T-helper 1 cell treated with Interleukin-12 subunit alpha and Interleukin-12 subunit beta and Interleukin-4 antibody, amounts not matched to agents 30 μg/mL and 1 μg/mL, for 36 hours (primary cell): ENCODE results near the gene SURF4.
A peak's percentile ranks its signal among the peaks of the same experiment; 100 is the strongest.
"Not testable (repeated sequence)": the region's sequence is repeated elsewhere in the genome, so short reads cannot be mapped to it uniquely, and the experiment has no call there.

Experiments
- H3K27ac Mint-ChIP-seq: one replicate; pipeline ENCODE4 v1.8.0; 2021; ENCODE audit warnings: mild to moderate bottlenecking, mixed read lengths
- H3K27me3 Mint-ChIP-seq: one replicate; pipeline ENCODE4 v1.8.0; 2021; ENCODE audit warnings: low read depth, mixed read lengths
- H3K36me3 Mint-ChIP-seq: one replicate; pipeline ENCODE4 v1.8.0; 2021; ENCODE audit warnings: low read depth, mixed read lengths
- H3K4me1 Mint-ChIP-seq: one replicate; pipeline ENCODE4 v1.8.0; 2021; ENCODE audit warnings: low read depth, mixed read lengths
- H3K4me3 Mint-ChIP-seq: one replicate; pipeline ENCODE4 v1.8.0; 2021; ENCODE audit warnings: mild to moderate bottlenecking, moderate library complexity, mixed read lengths
- H3K9me3 Mint-ChIP-seq: one replicate; pipeline ENCODE4 v1.8.0; 2021; ENCODE audit warnings: mixed read lengths

Gene SURF4

DNA sequence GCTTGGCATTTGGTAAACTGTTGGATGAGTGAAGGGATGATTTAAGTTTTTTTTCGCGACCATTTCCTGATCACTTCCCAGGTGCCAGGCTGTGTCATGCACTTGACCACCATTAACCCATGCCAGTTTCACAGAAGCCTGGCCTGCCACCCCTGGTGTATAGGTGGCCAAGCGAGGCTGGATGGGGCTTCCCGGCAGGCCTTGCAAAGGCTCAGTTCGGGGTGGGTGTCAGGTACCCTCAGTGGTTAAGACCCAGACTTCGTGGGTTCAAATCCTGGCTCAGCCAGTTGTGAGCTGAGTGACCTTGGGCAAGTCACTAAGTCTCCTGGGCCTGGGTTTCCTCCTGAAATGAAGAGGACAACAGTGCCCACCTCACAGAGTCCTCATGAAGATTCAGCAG is 30.3 kb downstream of the SURF4 start:
- no peak overlapping the region for H3K27ac Mint-ChIP-seq
- peaks cover 41% of the 10 kb centered on the region for H3K36me3 Mint-ChIP-seq
- H3K27me3 Mint-ChIP-seq, result no peaks in the 10 kb centered on the region
- H3K4me1 Mint-ChIP-seq, result peaks cover 29% of the 10 kb centered on the region
- no peaks in the 10 kb centered on the region for H3K9me3 Mint-ChIP-seq
- H3K4me3 Mint-ChIP-seq, result peak overlapping the region; percentile 31

DNA sequence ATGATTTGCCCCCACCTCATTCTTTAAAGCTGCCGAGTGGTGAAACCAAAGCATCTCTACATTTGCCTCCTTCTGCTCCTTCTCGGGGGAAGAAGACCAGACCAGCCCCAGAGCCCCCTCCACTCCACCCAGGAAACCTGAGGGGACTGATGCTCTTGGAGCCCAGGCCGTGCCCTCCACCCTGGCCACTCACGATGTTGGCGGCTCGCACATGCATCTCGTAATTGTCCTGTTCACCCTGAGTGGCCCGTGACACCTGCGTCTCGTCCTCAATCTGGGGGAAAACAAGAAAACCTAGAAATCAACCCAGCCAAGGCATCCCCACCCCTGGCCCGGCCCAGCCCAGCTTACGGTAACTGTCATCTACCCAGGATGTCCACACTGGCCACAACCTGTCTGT is 30.9 kb downstream of the SURF4 start:
- no peak overlapping the region for H3K4me3 Mint-ChIP-seq
- H3K36me3 Mint-ChIP-seq, result peaks cover 40% of the 10 kb centered on the region
- H3K4me1 Mint-ChIP-seq, result peaks cover 35% of the 10 kb centered on the region
- no peaks in the 10 kb centered on the region for H3K27me3 Mint-ChIP-seq
- no peak overlapping the region for H3K27ac Mint-ChIP-seq
- no peaks in the 10 kb centered on the region for H3K9me3 Mint-ChIP-seq

DNA sequence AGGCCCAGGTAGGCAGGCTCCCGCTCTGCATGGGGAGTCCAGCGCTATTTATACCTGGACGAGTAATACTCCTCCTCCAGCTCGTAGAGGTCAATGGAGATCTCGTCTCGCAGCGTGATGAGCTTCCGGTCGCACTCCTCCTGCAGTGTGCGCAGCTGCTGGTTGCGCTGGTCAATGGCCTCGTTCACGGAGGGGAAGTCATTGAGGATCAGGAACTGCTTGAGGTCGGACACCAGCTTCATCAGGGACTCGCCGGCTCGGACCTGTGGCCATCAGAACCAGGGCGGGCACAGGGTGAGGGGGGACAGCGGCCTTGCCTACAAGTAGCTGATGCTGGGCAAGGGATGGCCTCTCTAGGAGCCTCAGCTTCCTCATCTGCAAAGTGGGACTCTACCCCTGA is 31.8 kb downstream of the SURF4 start:
- H3K36me3 Mint-ChIP-seq, result peaks cover 38% of the 10 kb centered on the region
- H3K27me3 Mint-ChIP-seq, result no peaks in the 10 kb centered on the region
- H3K9me3 Mint-ChIP-seq, result no peaks in the 10 kb centered on the region
- H3K27ac Mint-ChIP-seq, result no peak overlapping the region
- peaks cover 28% of the 10 kb centered on the region for H3K4me1 Mint-ChIP-seq
- no peak overlapping the region for H3K4me3 Mint-ChIP-seq

DNA sequence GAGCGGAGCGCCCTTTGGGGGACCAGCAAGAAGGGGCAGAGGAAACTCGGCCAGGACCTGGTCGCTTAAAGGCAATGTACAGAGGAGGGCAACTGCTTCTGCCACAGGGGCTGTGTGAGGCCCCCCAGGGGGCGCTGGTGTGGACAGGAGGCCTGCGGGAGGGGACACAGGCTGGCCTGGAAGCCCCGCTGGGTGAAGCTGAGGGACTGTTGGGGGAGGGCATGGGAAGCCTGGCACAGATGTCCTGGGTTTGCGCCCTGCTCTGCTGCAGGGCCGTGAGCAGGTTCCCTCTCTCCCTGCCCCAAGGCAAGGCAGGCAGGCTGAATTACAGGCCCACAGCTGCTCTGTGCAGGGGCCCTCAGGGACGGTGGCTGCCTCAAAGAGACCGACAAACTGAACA is 33.3 kb downstream of the SURF4 start:
- Mint-ChIP-seq H3K4me3 (no peak overlapping the region), H3K9me3 (no peaks in the 10 kb centered on the region), H3K4me1 (peaks cover 24% of the 10 kb centered on the region), H3K27me3 (no peaks in the 10 kb centered on the region), H3K27ac (no peak overlapping the region), H3K36me3 (peaks cover 27% of the 10 kb centered on the region)

DNA sequence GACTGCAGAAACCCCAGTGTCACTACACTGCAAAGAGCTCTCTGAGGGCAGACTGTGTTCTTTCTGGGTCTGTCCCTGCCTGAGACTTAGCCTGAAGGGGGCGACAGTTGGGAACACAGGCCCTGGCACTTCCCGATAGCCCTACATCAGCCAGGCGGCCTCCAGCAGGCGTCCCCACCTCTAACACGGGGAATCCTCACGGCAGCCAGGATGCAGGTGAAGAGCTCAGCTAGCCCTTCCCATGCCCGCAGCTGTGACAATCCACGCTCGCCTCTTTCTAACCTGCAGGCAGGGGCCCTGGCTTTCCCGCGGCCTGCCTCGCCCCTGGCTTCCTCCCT is 33.8 kb downstream of the SURF4 start:
- Mint-ChIP-seq H3K36me3 (peaks cover 27% of the 10 kb centered on the region), H3K27me3 (no peaks in the 10 kb centered on the region), H3K9me3 (no peaks in the 10 kb centered on the region), H3K27ac (no peak overlapping the region), H3K4me3 (no peak overlapping the region), H3K4me1 (peaks cover 23% of the 10 kb centered on the region)

DNA sequence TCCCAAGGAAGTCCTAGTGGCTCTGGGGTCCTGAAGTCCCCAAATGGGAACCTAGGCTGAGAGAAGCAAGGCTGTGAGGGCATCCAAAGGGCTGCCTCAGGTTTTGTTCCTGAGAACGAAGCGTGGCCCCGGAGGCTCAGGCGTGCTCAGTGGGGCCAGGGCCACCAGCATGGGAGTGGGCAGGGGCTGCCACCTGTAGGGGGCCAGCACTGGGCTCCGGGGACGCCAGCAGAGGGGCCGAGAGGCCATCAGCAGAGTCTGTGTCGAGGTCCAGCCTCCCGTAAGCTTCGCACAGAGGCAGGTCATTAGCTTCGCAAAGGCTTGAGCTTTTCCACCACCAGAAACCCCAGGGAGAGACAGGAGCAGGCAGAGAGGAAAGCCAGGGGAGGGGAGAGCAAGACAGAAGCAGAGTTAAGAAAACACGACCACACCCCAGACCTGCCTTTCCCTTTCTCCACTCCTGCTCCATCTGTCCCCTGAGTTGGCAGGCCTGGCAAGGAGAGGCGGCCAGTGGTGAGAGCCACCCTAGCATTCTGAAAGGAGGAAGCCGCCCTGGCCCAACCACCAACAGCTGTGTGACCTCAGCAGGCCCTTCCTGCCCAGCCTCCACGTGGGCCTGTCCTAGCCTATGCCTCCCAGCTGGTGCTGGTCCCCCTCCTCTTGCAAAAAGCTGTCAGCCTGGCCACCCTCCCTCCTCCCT is 34.3 kb downstream of the SURF4 start:
- Mint-ChIP-seq H3K27me3 (no peaks in the 10 kb centered on the region), H3K27ac (no peak overlapping the region), H3K9me3 (no peaks in the 10 kb centered on the region), H3K36me3 (peaks cover 27% of the 10 kb centered on the region), H3K4me3 (no peak overlapping the region), H3K4me1 (peaks cover 18% of the 10 kb centered on the region)

DNA sequence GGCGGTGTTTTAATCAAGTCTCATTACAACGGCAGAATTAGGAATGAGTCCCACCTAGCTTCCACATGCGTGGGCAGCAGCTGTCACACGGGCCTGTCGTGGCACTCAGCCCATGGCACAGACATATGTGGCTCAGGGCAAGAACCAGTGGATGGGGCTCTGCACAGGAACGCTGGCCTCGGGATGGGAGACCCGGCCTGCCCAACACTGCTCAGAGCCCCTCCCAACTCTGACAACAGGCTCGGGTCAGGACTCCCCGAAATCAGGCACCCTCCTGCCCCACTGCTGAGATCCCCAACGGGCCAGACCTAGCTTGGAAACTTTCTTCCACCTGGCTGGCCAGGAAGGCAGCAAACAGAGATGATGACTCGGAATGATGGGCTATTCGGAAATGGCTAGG is 34.9 kb downstream of the SURF4 start:
- Mint-ChIP-seq H3K4me3 (no peak overlapping the region), H3K4me1 (peaks cover 17% of the 10 kb centered on the region), H3K27me3 (no peaks in the 10 kb centered on the region), H3K36me3 (peaks cover 26% of the 10 kb centered on the region), H3K9me3 (no peaks in the 10 kb centered on the region), H3K27ac (no peak overlapping the region)

DNA sequence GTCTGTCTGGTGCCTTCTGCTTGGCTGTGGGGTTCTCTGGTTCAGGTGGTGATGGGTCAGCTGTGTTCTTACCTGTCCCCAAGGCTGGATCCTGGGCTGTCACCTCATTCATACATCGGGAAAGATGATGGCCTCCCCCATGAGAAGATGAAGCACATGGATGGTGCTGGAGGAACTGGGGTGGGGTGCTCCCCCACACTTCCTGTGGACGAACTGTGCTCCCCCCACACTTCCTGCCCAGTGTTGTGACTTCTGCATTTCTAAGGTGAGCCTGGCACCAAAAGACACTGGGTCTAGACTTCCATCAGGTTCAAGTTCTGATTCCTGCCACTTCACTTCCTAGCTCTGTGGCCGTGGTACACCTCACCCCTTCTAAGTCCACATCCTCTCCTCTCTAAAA is 35.6 kb downstream of the SURF4 start:
- peaks cover 26% of the 10 kb centered on the region for H3K36me3 Mint-ChIP-seq
- H3K27ac Mint-ChIP-seq, result peak overlapping the region; percentile 55
- H3K27me3 Mint-ChIP-seq, result no peaks in the 10 kb centered on the region
- H3K9me3 Mint-ChIP-seq, result no peaks in the 10 kb centered on the region
- H3K4me3 Mint-ChIP-seq, result no peak overlapping the region
- peaks cover 19% of the 10 kb centered on the region for H3K4me1 Mint-ChIP-seq

DNA sequence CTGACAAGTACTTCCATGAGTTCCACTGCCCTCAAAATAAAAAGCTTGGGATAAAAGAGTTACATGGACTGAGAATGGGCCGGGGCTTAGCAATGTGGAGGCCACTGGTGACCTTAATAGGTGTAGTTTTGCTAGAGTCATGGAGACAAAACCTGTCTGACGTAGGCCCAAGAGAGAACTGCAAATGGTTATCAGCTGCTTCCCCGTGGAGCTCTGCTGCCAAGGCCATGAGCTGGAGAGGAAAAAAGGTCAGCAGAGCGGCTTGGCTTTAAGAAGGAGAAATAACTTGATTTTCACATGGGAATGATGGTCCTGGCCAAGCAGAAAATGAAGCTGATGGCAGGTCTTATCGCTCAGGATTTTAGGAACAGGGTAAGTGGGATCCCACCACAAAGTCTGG is 36.2 kb downstream of the SURF4 start:
- Mint-ChIP-seq H3K27ac (peak overlapping the region; percentile 27), H3K36me3 (peaks cover 24% of the 10 kb centered on the region), H3K9me3 (no peaks in the 10 kb centered on the region), H3K27me3 (no peaks in the 10 kb centered on the region), H3K4me1 (peaks cover 22% of the 10 kb centered on the region), H3K4me3 (no peak overlapping the region)

DNA sequence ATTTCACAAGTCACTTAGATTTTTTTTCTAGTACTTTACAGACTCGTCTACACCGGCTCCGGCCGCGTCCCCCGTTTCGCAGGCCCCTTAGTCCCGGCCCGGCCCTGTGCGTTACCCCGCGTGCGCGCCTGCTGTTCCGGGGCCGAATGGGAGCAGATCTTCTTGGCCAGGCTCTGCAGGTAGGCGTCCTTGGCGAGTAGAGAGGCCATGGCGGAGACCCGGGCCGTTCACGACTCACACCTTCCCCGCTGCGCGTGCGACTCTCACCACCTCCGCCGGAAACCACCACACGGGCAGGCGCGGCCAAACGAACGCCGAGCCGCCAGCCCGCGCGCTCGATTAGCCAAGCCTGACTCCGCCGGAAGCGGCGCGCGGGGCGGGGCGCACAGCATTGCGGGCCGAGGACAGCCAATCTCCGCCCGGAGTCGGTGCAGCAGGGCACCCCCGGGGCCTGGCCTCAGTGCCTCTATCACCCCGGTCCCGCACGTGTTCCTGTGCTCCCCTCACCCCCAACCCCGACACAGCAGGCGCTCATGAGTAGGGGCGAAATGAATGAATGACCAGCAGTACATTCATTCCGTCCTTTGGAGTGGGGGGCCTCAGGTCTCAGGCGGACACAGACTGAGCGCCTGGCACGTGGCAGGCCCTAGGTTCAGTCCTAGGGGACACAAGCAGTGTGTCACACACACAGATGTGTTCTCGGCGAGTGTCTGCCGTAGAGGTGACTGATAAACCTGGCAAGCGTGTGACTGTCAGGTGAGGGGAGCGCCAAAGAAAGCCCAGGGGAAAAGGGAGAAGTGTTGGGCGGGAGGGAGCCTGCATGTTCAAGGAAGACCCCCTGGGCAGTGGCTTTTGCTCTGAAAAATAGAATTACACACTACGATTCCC is 39.7 kb downstream of the SURF4 start, which contains the start of gene SURF6:
Gene SURF6, minus strand, starts transcription at position 265 of the 888 bp plus-strand sequence. Its CDS starts 56 bp downstream, at position 209.
- H3K27me3 Mint-ChIP-seq, result no peaks in the 10 kb centered on the region
- peak within 1 kb of the TSS; percentile 90 for H3K27ac Mint-ChIP-seq
- peak within 1 kb of the TSS; percentile 95 for H3K4me3 Mint-ChIP-seq
- peaks cover 22% of the 10 kb centered on the region for H3K4me1 Mint-ChIP-seq
- no peaks in the 10 kb centered on the region for H3K9me3 Mint-ChIP-seq
- peaks cover 27% of the 10 kb centered on the region for H3K36me3 Mint-ChIP-seq

DNA sequence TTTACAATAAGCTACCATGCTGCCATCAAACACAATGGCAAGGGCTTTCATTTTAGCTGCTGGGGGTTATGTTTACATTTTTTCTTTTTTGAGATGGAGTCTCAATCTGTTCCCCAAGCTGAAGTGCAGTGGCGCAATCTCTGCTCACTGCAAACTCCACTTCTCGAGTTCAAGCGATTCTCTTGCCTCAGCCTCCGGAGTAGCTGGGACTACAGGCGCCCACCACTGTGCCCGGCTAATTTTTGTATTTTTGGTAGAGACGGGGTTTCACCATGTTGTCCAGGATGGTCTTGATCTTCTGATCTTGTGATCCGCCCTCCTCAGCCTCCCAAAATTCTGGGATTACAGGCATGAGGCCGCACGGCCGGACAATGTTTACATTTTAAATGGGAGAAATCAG is 41.0 kb downstream of the SURF4 start:
- not testable (repeated sequence) for H3K27me3 Mint-ChIP-seq, H3K9me3 Mint-ChIP-seq
- Mint-ChIP-seq H3K27ac (peak overlapping the region; percentile 60), H3K4me3 (peak overlapping the region; percentile 95), H3K4me1 (peaks cover 16% of the 10 kb centered on the region), H3K36me3 (peaks cover 25% of the 10 kb centered on the region)

DNA sequence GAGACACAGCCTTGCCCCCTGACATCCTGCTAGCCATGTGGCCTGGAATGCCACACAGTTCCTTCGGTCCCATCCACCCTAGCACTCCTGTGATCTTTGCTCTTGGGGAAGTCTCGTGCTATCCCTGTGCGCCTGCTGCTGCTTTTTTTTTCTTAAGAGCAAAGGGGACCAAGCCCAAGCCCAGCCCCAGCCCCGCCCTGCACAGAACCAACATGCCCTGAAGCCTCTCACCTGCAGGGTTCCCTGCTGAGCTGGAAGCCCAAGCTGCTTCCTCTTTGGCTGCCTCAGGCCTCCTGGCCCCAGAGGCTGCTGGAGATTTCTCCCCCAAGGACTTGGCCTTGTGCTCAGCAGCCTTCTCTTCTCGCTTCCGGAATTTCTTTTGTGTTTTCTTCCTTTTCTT is 41.7 kb downstream of the SURF4 start:
- Mint-ChIP-seq H3K9me3 (no peaks in the 10 kb centered on the region), H3K27me3 (no peaks in the 10 kb centered on the region), H3K4me1 (peaks cover 16% of the 10 kb centered on the region), H3K36me3 (peaks cover 20% of the 10 kb centered on the region), H3K27ac (no peak overlapping the region), H3K4me3 (peak overlapping the region; percentile 17)

DNA sequence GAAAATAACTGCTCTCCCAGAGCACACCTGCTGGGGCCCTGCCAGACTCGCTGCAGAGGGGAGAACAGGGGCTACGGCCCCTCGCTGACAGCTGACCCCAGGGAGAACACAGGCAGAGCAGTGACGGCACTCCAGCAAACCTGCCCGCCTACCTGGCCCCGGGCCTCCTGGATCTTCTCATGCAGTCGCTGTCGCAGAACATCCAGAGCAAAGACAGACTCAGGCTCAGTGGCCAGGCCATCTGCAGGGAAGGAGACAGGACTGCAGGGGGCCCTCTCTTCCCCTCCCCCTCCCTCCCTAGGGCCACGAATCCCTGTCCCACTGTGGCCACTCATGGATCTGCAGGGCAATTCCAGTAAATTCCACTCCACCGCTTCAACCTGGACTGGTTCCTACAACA is 42.3 kb downstream of the SURF4 start:
- Mint-ChIP-seq H3K4me3 (peak overlapping the region; percentile 14), H3K9me3 (no peaks in the 10 kb centered on the region), H3K27ac (no peak overlapping the region), H3K4me1 (peaks cover 16% of the 10 kb centered on the region), H3K36me3 (peaks cover 20% of the 10 kb centered on the region), H3K27me3 (no peaks in the 10 kb centered on the region)

DNA sequence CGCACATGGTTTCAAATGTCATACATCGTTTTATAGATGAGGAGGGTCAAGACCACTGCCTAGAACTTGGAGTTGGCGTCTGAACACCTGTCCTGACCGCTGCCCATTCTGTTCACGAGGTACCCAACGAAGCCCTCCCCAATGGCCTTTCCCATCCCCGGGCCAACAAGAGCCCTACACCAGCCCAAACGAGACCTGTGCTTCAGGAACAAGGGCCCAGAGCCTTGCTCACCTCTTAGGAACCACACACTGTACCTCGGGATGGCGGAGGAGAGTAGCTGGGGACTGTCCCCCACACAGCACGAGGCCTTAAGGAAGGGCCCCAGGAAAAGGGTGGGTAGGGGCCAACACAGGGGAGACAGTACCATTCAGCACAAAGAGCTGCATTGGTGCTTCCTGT is 42.8 kb downstream of the SURF4 start:
- peaks cover 16% of the 10 kb centered on the region for H3K4me1 Mint-ChIP-seq
- peaks cover 20% of the 10 kb centered on the region for H3K36me3 Mint-ChIP-seq
- H3K27ac Mint-ChIP-seq, result no peak overlapping the region

DNA sequence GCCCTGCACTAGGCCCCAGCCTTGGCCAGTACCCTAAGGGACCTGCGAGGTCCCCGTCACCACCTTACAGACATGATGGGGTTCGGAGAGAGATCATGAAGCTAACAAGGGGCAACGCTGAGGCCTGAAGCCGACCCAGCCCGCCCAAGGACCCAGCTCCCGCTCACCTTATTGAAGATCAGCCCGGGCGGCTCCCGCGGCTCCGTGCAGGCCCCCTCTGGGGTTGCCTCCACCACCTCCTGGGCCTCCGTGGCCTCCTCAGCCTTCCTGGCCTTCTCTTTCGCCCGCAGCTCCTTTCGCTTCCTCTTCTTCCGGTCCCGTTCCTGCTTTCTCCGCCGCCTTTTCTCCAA is 43.5 kb downstream of the SURF4 start:
- no peaks in the 10 kb centered on the region for H3K9me3 Mint-ChIP-seq
- no peaks in the 10 kb centered on the region for H3K27me3 Mint-ChIP-seq
- H3K27ac Mint-ChIP-seq, result no peak overlapping the region
- H3K4me3 Mint-ChIP-seq, result no peak overlapping the region
- H3K36me3 Mint-ChIP-seq, result peaks cover 20% of the 10 kb centered on the region
- H3K4me1 Mint-ChIP-seq, result peaks cover 16% of the 10 kb centered on the region

More for the DNA sequence above, 42.8 kb downstream of the SURF4 start:
- Mint-ChIP-seq H3K9me3 (no peaks in the 10 kb centered on the region), H3K27me3 (no peaks in the 10 kb centered on the region), H3K4me3 (no peak overlapping the region)
